Measurements from ENCODE around the gene IRAK3. TPM values are rescaled to one million over a fixed set of nuclear protein-coding genes. Genes with fewer than 3 reads are reported as not detected.

Gene IRAK3
- total RNA-seq, 1 donor from 2014 or later: 0.81 TPM

GRCh38 chr12:66160704-66161103 lies 28.3 kb upstream of the IRAK3 start:
- H3K4me3 ChIP-seq (ENCODE audit: low read depth, low read length): no peak overlapping the region
- DNase-seq (ENCODE audit: low read depth): no peak
- no peak for TF ChIP-seq CTCF (conservative IDR thresholded peaks at IDR 0.05; ENCODE audit: low read depth, low read length)

- H3K4me3 ChIP-seq (ENCODE audit: low read depth, low read length): no peak overlapping the region
- DNase-seq (ENCODE audit: low read depth): no peak
- no peak for TF ChIP-seq CTCF (conservative IDR thresholded peaks at IDR 0.05; ENCODE audit: low read depth, low read length)
Measured at GRCh38 chr12:66162701-66163100, 26.3 kb upstream of the IRAK3 start.

GRCh38 chr12:66163289-66163688 lies 25.7 kb upstream of the IRAK3 start:
- no peak overlapping the region for H3K4me3 ChIP-seq (ENCODE audit: low read depth, low read length)
- no peak for TF ChIP-seq CTCF (conservative IDR thresholded peaks at IDR 0.05; ENCODE audit: low read depth, low read length)
- no peak for DNase-seq (ENCODE audit: low read depth)

- no peak for TF ChIP-seq CTCF (conservative IDR thresholded peaks at IDR 0.05; ENCODE audit: low read depth, low read length)
- H3K4me3 ChIP-seq (ENCODE audit: low read depth, low read length): no peak overlapping the region
- no peak for DNase-seq (ENCODE audit: low read depth)
Measured at GRCh38 chr12:66164349-66164821, 24.6 kb upstream of the IRAK3 start.

GRCh38 chr12:66165141-66165540 lies 23.9 kb upstream of the IRAK3 start:
- no peak overlapping the region for H3K4me3 ChIP-seq (ENCODE audit: low read depth, low read length)
- no peak for DNase-seq (ENCODE audit: low read depth)
- TF ChIP-seq CTCF (conservative IDR thresholded peaks at IDR 0.05; ENCODE audit: low read depth, low read length): no peak

GRCh38 chr12:66166561-66166960 lies 22.5 kb upstream of the IRAK3 start:
- H3K4me3 ChIP-seq (ENCODE audit: low read depth, low read length): no peak overlapping the region
- no peak for TF ChIP-seq CTCF (conservative IDR thresholded peaks at IDR 0.05; ENCODE audit: low read depth, low read length)
- no peak for DNase-seq (ENCODE audit: low read depth)

GRCh38 chr12:66168410-66168809 lies 20.6 kb upstream of the IRAK3 start:
- no peak for DNase-seq (ENCODE audit: low read depth)
- TF ChIP-seq CTCF (conservative IDR thresholded peaks at IDR 0.05; ENCODE audit: low read depth, low read length): no peak
- H3K4me3 ChIP-seq (ENCODE audit: low read depth, low read length): peak overlapping the region; percentile 79
